LNCAP (cell line): ENCODE data around the gene GPC6.

Experiments used
- TF ChIP-seq, protein P1 (sequence below): fragments of 450-650 bp; IDR thresholded peaks from 2 replicates; pipeline ENCODE4 v1.5.1; 2017; ENCODE audit warnings: mild to moderate bottlenecking

The GPC6 gene

DNA sequence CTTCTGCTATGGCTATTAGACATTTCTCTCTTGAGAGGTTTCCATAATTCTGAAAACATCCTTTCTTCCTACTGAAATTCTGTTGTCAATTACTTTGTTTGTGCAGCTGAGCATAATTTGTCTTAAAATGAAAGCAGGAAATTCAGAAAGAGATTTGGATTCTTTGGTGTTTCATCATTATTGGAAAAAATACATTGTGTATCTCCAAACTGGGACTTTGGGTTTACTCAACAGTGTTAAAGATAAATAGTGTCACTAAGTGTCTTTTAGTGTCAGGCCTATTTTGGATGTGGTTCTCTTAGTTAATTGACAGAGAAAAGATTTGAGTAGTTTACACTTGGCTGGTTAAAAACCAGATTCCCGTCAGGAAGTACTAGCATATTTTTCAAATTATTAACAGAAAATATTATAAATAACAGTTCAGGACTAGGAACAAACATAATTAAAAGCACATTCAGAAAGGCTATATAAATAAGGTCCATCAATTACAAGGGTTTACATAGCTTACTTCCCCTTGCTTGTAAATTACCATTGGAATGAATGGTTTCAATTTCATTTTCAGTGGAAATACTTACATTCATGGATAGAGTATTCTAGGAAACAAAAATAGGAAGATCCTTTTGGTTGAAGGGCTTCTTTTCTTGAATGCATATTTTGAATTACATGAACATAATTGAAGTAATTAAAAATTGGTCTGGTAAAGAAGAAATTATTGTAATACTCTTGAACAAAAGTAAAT is 483.1 kb downstream of the GPC6 start:
- TF ChIP-seq, protein P1, sequence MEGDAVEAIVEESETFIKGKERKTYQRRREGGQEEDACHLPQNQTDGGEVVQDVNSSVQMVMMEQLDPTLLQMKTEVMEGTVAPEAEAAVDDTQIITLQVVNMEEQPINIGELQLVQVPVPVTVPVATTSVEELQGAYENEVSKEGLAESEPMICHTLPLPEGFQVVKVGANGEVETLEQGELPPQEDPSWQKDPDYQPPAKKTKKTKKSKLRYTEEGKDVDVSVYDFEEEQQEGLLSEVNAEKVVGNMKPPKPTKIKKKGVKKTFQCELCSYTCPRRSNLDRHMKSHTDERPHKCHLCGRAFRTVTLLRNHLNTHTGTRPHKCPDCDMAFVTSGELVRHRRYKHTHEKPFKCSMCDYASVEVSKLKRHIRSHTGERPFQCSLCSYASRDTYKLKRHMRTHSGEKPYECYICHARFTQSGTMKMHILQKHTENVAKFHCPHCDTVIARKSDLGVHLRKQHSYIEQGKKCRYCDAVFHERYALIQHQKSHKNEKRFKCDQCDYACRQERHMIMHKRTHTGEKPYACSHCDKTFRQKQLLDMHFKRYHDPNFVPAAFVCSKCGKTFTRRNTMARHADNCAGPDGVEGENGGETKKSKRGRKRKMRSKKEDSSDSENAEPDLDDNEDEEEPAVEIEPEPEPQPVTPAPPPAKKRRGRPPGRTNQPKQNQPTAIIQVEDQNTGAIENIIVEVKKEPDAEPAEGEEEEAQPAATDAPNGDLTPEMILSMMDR: no peak

DNA sequence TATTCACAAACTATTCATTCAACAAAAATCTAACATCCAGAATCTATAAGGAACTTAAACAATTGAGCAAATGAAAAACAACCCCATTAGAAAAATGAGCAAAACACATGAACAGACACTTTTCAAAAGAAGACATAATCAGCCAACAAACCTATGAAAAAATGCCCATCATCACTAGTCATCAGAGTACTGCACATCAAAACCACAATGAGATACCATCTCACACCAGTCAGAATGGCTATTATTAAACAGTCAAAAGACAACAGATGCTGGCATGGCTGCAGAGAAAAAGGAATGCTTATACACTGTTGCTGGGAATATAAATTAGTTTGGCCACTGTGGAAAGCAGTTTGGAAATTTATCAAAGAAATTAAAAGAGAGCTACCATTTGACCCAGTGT is 487.6 kb downstream of the GPC6 start:
- TF ChIP-seq, protein P1: no peak

DNA sequence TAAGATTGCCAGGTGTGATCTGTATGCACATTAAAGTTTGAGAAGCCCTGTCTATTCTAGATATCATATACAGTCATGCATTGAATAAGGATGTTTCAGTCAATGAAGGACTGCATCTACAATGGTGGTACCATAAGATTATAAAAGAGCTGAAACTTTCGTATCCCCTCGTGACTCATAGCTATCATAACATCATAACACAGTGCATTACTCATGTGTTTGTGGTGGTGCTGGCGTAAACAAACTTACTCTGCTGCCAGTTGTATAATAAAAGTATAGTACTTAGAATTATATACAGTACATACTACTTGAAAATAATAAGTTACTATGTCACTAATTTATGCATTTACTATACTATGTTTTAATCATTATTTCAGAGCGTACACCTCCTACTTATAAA is 489.3 kb downstream of the GPC6 start:
- TF ChIP-seq, protein P1: no peak

DNA sequence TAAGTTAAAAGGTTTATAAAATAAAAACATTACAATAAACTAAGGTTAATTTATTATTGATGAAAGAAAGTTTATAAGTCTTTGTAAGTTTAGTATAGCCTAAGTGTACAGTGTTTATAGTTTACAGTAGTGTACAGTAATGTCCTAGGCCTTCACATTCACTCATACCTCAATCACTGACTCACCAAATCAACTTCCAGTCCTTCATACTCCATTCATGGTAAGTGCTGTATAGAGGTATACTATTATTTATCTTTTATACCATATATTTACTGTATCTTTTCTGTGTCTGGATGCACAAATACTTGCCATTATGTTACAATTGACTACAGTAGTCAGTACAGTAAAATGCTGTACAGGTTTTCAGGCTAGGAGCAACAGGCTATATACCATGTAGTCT is 490.0 kb downstream of the GPC6 start:
- TF ChIP-seq, protein P1: no peak

DNA sequence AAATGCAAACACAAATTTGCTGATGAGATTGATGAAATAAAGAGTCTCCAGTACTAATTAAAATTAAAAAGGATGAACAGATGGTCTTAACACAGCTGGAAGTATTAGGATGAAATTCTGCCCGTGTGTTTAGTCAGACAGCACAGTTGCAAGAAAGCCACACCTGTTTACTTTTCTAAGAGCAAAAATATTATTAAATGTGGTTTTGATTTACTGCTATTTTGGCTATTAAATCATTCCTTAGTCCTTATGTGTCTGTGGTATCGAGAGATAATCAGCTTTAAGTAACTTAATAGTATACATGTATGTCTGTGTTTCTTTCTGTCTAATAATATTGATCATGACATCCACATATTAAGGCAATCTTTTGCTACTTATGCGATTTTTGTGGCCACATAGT is 494.9 kb downstream of the GPC6 start:
- TF ChIP-seq, protein P1: no peak

DNA sequence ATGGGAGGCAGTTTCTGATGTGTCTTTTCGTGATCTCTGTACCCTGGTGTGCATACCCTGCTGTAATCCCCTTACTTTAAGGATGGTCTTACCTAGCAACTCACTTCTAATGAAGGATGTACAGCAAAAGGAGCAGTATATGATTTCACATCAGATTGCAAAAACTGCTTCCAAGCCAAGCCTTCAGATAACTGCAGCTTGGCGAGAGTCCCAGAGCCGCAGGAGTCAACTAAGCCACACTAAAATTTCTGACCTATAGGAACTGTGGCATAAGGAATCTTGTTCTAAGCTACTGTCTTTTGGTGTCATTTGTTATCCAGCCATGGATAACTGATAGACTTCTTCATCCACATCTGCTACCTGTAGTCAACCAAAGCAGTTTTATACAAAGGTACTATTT is 496.7 kb downstream of the GPC6 start:
- TF ChIP-seq, protein P1: no peak

DNA sequence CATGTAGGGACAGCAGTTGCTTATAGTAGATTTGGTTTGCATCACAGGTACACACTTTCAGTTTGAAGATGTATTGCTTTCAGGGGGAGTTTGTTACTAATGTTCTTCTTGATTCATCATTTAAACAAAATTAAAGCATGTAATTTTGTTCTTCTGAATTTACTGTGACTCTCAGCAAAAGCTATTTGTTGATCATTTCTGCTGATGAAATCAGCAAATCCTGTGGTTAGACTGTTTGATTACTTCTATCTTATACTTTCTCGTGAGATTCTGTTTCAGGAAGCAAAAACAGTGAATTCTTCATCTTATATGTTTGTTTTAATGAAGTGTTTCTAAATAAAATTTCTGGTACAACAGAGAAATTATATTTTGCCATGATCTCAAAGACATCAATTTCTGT is 497.6 kb downstream of the GPC6 start:
- TF ChIP-seq, protein P1: no peak
